ENCODE data around the gene OR1L6.

- no peak for TF ChIP-seq BHLHE40 (IDR thresholded peaks at IDR 0.05; ENCODE audit: borderline replicate concordance)
- no peak for TF ChIP-seq FOXK2 (IDR thresholded peaks at IDR 0.05)
- TF ChIP-seq TARDBP (IDR thresholded peaks at IDR 0.05): no peak
- TF ChIP-seq NFRKB (IDR thresholded peaks at IDR 0.05): no peak
- TF ChIP-seq SP1 (IDR thresholded peaks at IDR 0.05): no peak
- TF ChIP-seq FOXM1 (IDR thresholded peaks at IDR 0.05; ENCODE audit: borderline replicate concordance): no peak
- no peak for TF ChIP-seq SUZ12 (IDR thresholded peaks at IDR 0.05)
- no peak for TF ChIP-seq LEF1 (IDR thresholded peaks at IDR 0.05; ENCODE audit: borderline replicate concordance)
- no peak for TF ChIP-seq ELF4 (IDR thresholded peaks at IDR 0.05)
- TF ChIP-seq ZNF384 (IDR thresholded peaks at IDR 0.05): no peak
Measured at GRCh38 chr9:122777052-122777451, 34.9 kb downstream of the OR1L6 start.

All from HEK293T (cell line).